Stimulated activated CD4-positive, alpha-beta T cell treated with anti-CD3 and anti-CD28 coated beads, Interleukin-1b, Interleukin-23, amount 100 ng/mL, for 1 hour (primary cell): Measurements from ENCODE around the gene FOXN3.

Experiments
- DNase-seq, 2 donors: peaks; one replicate each; pipeline ENCODE4 v3.0.0-alpha.2; 2020; ENCODE audit warnings: low read depth in 2 of 2

Gene FOXN3

GRCh38 chr14:89277203-89277602 is 139.8 kb downstream of the FOXN3 start:
- DNase-seq: no peak

- DNase-seq: peak in 1 of 2 donors; percentile 4
Observed at GRCh38 chr14:89276424-89276975, 140.5 kb downstream of the FOXN3 start.

GRCh38 chr14:89270439-89271227 is 146.4 kb downstream of the FOXN3 start:
- no peak for DNase-seq

- DNase-seq: no peak
Observed at GRCh38 chr14:89269404-89269803, 147.6 kb downstream of the FOXN3 start.

GRCh38 chr14:89268514-89268913 is 148.5 kb downstream of the FOXN3 start:
- no peak for DNase-seq

- DNase-seq: no peak
Observed at GRCh38 chr14:89267656-89268055, 149.4 kb downstream of the FOXN3 start.

- DNase-seq: no peak
Observed at GRCh38 chr14:89267163-89267562, 149.9 kb downstream of the FOXN3 start.

- no peak for DNase-seq
Observed at GRCh38 chr14:89266754-89267153, 150.3 kb downstream of the FOXN3 start.

- no peak for DNase-seq
Observed at GRCh38 chr14:89265234-89265633, 151.8 kb downstream of the FOXN3 start.

GRCh38 chr14:89264196-89264800 is 152.7 kb downstream of the FOXN3 start:
- no peak for DNase-seq

GRCh38 chr14:89262041-89262440 is 155.0 kb downstream of the FOXN3 start:
- no peak for DNase-seq

- DNase-seq: no peak
Observed at GRCh38 chr14:89260898-89261297, 156.1 kb downstream of the FOXN3 start.

- no peak for DNase-seq
Observed at GRCh38 chr14:89259951-89260609, 157.0 kb downstream of the FOXN3 start.

- no peak for DNase-seq
Observed at GRCh38 chr14:89258728-89259273, 158.2 kb downstream of the FOXN3 start.

- DNase-seq: no peak
Observed at GRCh38 chr14:89256951-89257350, 160.1 kb downstream of the FOXN3 start.

GRCh38 chr14:89256283-89256682 is 160.8 kb downstream of the FOXN3 start:
- DNase-seq: no peak

- no peak for DNase-seq
Observed at GRCh38 chr14:89255852-89256251, 161.2 kb downstream of the FOXN3 start.

- DNase-seq: no peak
Observed at GRCh38 chr14:89255012-89255411, 162.0 kb downstream of the FOXN3 start.

- DNase-seq: no peak
Observed at GRCh38 chr14:89254166-89254909, 162.7 kb downstream of the FOXN3 start.

- no peak for DNase-seq
Observed at GRCh38 chr14:89252887-89253532, 164.0 kb downstream of the FOXN3 start.

GRCh38 chr14:89251061-89251460 is 166.0 kb downstream of the FOXN3 start:
- DNase-seq: no peak
